Stomach (tissue), 4 donors: ENCODE results near the gene FAM89A.

Experiments used
- CTCF ChIP-seq, 7 experiments: fragments of 450-650 bp in 4 of 7; fragments of 200-600 bp in 3 of 7; sonication (generic) in 3 of 7; IDR thresholded peaks; one replicate each; pipeline ENCODE4 v1.5.1; 2016 to 2019; ENCODE audit warnings: antibody characterized with exemption in 7 of 7, control low read depth in 2 of 7, mild to moderate bottlenecking in 1 of 7
- EP300 ChIP-seq: sonication (generic); formaldehyde crosslinking; IDR thresholded peaks from one replicate; pipeline ENCODE4 v1.6.1; 2017; ENCODE audit warnings: antibody characterized with exemption
- POLR2A ChIP-seq, 4 donors: fragments of 450-650 bp; IDR thresholded peaks; one replicate each; pipeline ENCODE4 v1.6.1; 2016; ENCODE audit warnings: antibody characterized with exemption in 4 of 4, control low read depth in 2 of 4, mild to moderate bottlenecking in 1 of 4, moderate library complexity in 1 of 4

DNA sequence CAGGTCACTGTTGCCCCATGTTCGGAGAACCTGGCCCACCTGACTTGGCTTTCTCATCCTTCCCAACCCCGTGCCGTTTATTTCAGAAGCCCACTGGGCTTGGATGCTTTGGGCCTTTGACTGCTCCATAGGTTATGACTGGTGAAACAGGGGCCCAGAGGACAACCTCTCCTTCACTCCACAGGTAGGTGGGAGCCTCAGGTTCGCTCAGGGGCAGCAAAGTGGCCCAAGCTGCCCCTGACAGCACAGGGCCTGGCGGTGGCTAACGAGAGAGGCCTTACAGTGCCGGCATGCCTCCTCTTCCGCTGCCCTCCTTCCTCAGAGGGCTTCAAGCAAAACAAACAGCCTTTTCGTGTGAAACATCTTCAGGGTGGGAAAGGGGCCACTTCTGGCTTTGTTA lies 16.9 kb downstream of the FAM89A start:
- TF ChIP-seq EP300 (no peak), CTCF (IDR thresholded peaks at IDR 0.05) (no peak), POLR2A (IDR thresholded peaks at IDR 0.05) (no peak)
